ENCODE results near the gene POC5.

Gene POC5

DNA sequence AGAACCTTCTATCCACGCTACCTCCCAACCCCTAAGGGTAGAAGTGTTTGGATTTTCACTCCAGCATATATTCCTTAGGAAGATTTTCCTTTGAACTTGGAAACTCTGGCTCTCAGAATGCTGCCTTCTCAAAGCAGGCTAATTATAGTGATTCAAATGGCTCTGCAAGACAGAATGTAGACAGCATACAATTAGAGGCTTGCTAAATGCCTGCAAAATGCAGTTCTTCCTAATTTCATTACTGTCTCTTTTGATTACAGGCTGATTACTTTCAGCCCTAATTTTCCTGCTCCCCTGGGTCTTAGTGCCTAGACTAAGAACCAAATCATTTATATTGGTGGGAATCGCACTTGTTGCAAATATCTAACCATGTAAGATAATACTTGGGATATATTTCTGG is 55.2 kb downstream of the POC5 start (continued):
- TF ChIP-seq, protein P1, sequence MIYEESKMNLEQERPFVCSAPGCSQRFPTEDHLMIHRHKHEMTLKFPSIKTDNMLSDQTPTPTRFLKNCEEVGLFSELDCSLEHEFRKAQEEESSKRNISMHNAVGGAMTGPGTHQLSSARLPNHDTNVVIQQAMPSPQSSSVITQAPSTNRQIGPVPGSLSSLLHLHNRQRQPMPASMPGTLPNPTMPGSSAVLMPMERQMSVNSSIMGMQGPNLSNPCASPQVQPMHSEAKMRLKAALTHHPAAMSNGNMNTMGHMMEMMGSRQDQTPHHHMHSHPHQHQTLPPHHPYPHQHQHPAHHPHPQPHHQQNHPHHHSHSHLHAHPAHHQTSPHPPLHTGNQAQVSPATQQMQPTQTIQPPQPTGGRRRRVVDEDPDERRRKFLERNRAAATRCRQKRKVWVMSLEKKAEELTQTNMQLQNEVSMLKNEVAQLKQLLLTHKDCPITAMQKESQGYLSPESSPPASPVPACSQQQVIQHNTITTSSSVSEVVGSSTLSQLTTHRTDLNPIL (CRISPR knock-in tag; IDR thresholded peaks at IDR 0.05; ENCODE audit: low read depth) = no peak
- peak; percentile 19; the same call in 1 of the 2 replicates for TF ChIP-seq ZC3H10 (CRISPR knock-in tag; IDR thresholded peaks at IDR 0.05)
- TF ChIP-seq ESRRG (CRISPR knock-in tag; IDR thresholded peaks at IDR 0.05) = no peak

DNA sequence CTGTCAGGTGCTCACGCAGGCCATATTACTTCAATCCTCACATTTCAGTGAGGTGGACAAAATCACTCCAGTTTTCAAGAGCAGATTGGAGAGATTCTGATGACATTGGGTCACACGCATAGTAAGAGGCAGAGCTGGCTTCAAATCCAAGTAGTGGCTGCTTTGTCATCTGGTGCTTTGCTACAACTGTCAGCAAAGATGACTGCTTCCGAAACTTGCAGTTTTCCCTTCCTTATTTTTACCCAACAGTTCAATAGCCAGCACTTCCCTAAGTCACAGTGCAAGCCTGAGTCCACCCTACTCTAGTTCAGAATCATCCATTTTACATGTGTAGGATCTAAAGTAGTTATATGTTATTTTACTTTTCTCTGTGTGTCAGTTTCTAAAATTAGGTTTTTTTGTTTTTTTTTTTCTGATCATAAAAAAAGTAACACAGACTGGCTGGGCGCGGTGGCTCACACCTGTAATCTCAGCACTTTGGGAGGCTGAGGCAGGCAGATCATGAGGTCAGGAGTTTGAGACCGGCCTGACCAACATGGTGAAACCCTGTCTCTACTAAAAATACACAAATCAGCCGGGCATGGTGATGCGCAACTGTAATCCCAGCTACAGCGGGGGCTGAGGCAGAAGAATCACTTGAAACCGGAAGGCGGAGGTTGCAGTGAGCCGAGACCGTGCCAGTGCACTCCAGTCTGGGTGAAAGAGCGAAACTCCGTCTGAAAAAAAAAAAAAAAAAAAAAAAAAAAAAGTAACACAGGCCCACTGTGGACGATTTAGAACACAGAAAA is 56.4 kb downstream of the POC5 start:
- ATAC-seq = no peak
- TF ChIP-seq TOX (CRISPR knock-in tag; IDR thresholded peaks at IDR 0.05; ENCODE audit: borderline replicate concordance) (no peak), ZNF70 (CRISPR knock-in tag; IDR thresholded peaks at IDR 0.05) (no peak), CSDC2 (CRISPR knock-in tag; IDR thresholded peaks at IDR 0.05) (no peak), OSR1 (CRISPR knock-in tag; IDR thresholded peaks at IDR 0.05) (no peak), ZNF8 (CRISPR knock-in tag; IDR thresholded peaks at IDR 0.05) (no peak), ARNTL (CRISPR knock-in tag; IDR thresholded peaks at IDR 0.05; ENCODE audit: borderline replicate concordance, low read depth) (no peak), ZFP30 (CRISPR knock-in tag; IDR thresholded peaks at IDR 0.05) (no peak), ZNF565 (CRISPR knock-in tag; conservative IDR thresholded peaks at IDR 0.05; ENCODE audit: low read depth) (no peak), ZC3H10 (CRISPR knock-in tag; IDR thresholded peaks at IDR 0.05) (no peak)
- TF ChIP-seq, protein P2, sequence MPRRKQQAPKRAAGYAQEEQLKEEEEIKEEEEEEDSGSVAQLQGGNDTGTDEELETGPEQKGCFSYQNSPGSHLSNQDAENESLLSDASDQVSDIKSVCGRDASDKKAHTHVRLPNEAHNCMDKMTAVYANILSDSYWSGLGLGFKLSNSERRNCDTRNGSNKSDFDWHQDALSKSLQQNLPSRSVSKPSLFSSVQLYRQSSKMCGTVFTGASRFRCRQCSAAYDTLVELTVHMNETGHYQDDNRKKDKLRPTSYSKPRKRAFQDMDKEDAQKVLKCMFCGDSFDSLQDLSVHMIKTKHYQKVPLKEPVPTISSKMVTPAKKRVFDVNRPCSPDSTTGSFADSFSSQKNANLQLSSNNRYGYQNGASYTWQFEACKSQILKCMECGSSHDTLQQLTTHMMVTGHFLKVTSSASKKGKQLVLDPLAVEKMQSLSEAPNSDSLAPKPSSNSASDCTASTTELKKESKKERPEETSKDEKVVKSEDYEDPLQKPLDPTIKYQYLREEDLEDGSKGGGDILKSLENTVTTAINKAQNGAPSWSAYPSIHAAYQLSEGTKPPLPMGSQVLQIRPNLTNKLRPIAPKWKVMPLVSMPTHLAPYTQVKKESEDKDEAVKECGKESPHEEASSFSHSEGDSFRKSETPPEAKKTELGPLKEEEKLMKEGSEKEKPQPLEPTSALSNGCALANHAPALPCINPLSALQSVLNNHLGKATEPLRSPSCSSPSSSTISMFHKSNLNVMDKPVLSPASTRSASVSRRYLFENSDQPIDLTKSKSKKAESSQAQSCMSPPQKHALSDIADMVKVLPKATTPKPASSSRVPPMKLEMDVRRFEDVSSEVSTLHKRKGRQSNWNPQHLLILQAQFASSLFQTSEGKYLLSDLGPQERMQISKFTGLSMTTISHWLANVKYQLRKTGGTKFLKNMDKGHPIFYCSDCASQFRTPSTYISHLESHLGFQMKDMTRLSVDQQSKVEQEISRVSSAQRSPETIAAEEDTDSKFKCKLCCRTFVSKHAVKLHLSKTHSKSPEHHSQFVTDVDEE (CRISPR knock-in tag; IDR thresholded peaks at IDR 0.05) = no peak
- TF ChIP-seq, protein P3, sequence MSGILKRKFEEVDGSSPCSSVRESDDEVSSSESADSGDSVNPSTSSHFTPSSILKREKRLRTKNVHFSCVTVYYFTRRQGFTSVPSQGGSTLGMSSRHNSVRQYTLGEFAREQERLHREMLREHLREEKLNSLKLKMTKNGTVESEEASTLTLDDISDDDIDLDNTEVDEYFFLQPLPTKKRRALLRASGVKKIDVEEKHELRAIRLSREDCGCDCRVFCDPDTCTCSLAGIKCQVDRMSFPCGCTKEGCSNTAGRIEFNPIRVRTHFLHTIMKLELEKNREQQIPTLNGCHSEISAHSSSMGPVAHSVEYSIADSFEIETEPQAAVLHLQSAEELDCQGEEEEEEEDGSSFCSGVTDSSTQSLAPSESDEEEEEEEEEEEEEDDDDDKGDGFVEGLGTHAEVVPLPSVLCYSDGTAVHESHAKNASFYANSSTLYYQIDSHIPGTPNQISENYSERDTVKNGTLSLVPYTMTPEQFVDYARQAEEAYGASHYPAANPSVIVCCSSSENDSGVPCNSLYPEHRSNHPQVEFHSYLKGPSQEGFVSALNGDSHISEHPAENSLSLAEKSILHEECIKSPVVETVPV (CRISPR knock-in tag; IDR thresholded peaks at IDR 0.05) = no peak
- TF ChIP-seq, protein P1 (CRISPR knock-in tag; IDR thresholded peaks at IDR 0.05; ENCODE audit: low read depth) = no peak

DNA sequence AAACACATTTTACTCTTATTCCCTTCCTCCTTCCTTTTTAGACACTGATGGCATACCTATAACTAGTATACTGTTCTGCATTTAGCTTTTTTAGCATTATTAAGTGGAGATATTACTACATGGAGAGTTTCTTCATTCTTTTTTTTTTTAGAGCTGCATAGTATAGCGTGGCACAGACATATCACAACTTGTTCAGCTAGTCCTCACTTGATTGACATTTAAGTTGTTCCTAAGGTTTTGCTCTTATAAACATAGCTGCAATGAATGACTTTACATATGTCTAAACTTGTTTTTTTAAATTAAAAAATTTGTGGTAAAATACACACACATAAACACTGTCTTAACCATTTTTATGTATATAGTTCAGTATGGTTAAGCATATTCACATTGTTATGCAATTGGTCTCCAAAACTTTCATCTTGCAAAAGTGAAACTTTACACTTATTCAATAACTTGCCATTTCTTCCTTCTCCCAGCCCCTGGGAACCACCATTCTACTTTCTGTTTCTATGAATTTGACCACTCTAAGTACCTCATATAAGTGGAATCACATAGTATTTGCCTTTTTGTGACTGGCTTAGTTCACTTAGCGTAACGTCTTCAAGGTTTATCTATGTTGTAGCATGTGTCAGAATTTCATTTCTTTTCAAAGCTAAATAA is 57.3 kb downstream of the POC5 start:
- ATAC-seq = no peak
- TF ChIP-seq TCF4 (CRISPR knock-in tag; IDR thresholded peaks at IDR 0.05; ENCODE audit: borderline replicate concordance) (no peak), CSDC2 (CRISPR knock-in tag; IDR thresholded peaks at IDR 0.05) (no peak), ZFP3 (CRISPR knock-in tag; IDR thresholded peaks at IDR 0.05) (no peak), GLIS3 (CRISPR knock-in tag; IDR thresholded peaks at IDR 0.05) (no peak), RARB (CRISPR knock-in tag; IDR thresholded peaks at IDR 0.05) (no peak), ZNF565 (CRISPR knock-in tag; conservative IDR thresholded peaks at IDR 0.05; ENCODE audit: low read depth) (no peak), ZFP30 (CRISPR knock-in tag; IDR thresholded peaks at IDR 0.05) (no peak), ARNTL (CRISPR knock-in tag; IDR thresholded peaks at IDR 0.05; ENCODE audit: borderline replicate concordance, low read depth) (no peak), OSR1 (CRISPR knock-in tag; IDR thresholded peaks at IDR 0.05) (no peak), ISL1 (CRISPR knock-in tag; IDR thresholded peaks at IDR 0.05) (no peak), ZNF70 (CRISPR knock-in tag; IDR thresholded peaks at IDR 0.05) (no peak), TOX (CRISPR knock-in tag; IDR thresholded peaks at IDR 0.05; ENCODE audit: borderline replicate concordance) (no peak), ESRRG (CRISPR knock-in tag; IDR thresholded peaks at IDR 0.05) (no peak), BACH2 (CRISPR knock-in tag; IDR thresholded peaks at IDR 0.05; ENCODE audit: borderline replicate concordance) (no peak)
- TF ChIP-seq, protein P2 (CRISPR knock-in tag; IDR thresholded peaks at IDR 0.05) = no peak
- TF ChIP-seq, protein P3 (CRISPR knock-in tag; IDR thresholded peaks at IDR 0.05) = no peak
- TF ChIP-seq, protein P1 (CRISPR knock-in tag; IDR thresholded peaks at IDR 0.05; ENCODE audit: low read depth) = no peak
- TF ChIP-seq, protein P4, sequence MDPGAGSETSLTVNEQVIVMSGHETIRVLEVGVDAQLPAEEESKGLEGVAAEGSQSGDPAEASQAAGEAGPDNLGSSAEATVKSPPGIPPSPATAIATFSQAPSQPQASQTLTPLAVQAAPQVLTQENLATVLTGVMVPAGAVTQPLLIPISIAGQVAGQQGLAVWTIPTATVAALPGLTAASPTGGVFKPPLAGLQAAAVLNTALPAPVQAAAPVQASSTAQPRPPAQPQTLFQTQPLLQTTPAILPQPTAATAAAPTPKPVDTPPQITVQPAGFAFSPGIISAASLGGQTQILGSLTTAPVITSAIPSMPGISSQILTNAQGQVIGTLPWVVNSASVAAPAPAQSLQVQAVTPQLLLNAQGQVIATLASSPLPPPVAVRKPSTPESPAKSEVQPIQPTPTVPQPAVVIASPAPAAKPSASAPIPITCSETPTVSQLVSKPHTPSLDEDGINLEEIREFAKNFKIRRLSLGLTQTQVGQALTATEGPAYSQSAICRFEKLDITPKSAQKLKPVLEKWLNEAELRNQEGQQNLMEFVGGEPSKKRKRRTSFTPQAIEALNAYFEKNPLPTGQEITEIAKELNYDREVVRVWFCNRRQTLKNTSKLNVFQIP (CRISPR knock-in tag; IDR thresholded peaks at IDR 0.05; ENCODE audit: borderline replicate concordance, low read depth) = no peak

All from SK-N-SH treated with all-trans-retinoic acid at 6 μM for 48 hours (cell line).